Glomerular endothelial cell (primary cell): ENCODE data around the gene YWHAG. TPM values are rescaled to one million over a fixed set of nuclear protein-coding genes. Genes with fewer than 3 reads are reported as not detected.

ENCODE experiments used
- DNase-seq: peaks from one replicate; pipeline ENCODE4 v3.0.0-alpha.2; 2011; ENCODE audit warnings: low read depth, low spot score; ENCODE audit errors: extremely low read depth
- total RNA-seq: library from RNA; depleted of rRNA; stranded (reverse); fragments of >200 nt; gene quantifications from 2 replicates; pipeline ENCODE4 v1.2.3, GENCODE V29; 2015

The YWHAG gene
- total RNA-seq, 1 donor from 2014 or later: 198 TPM

GRCh38 chr7:76278540-76278939 lies 80.3 kb downstream of the YWHAG start:
- no peak for DNase-seq

Other genes starting within 250 kb of the YWHAG start
- 0.10 and 0.23 TPM in 2 replicates for gene SRRM3, start 157.1 kb downstream of the YWHAG start, total RNA-seq
- 688 and 1,027 TPM in 2 replicates for gene HSPB1, start 56.3 kb downstream of the YWHAG start, total RNA-seq
- 1.4 and 2.0 TPM in 2 replicates for gene SSC4D, start 50.7 kb upstream of the YWHAG start, total RNA-seq
- gene ZP3, start 66.0 kb upstream of the YWHAG start, total RNA-seq: 1.1 and 4.0 TPM in 2 replicates
- 20.4 and 27.3 TPM in 2 replicates for gene DTX2, start 102.7 kb upstream of the YWHAG start, total RNA-seq
- gene UPK3B, start 151.6 kb upstream of the YWHAG start, total RNA-seq: 1.1 TPM in 1 of 2 replicates, not detected in the other
- gene SPDYE16, start 184.3 kb upstream of the YWHAG start, total RNA-seq: 0.24 TPM in 1 of 2 replicates, not detected in the other